Activated B cell treated with CpG ODN at 0.5 μM for 24 hours (primary cell): ENCODE data around the gene ZYX. TPM values are rescaled to one million over a fixed set of nuclear protein-coding genes. Genes with fewer than 3 reads are reported as not detected.

ENCODE experiments used
- ATAC-seq: fragments of 200-7000 bp; cut with Tn5 transposase; one replicate; pipeline ENCODE4 v1.10.0; 2021; ENCODE audit warnings: low read depth, mild to moderate bottlenecking, moderate library complexity
- CTCF ChIA-PET: fragments of 350-600 bp; sonication (Branson Sonifier 250); formaldehyde crosslinking; loops from one replicate; lab custom pipeline; 2021; ENCODE audit warnings: antibody characterized with exemption; lab: Charles Lee
- POLR2A ChIA-PET: fragments of 350-600 bp; sonication (Branson Sonifier 250); formaldehyde crosslinking; loops from one replicate; lab custom pipeline; 2021; ENCODE audit warnings: antibody characterized with exemption; lab: Charles Lee
- DNase-seq: peaks from one replicate; pipeline ENCODE4 v3.0.0; 2022
- H3K27ac Mint-ChIP-seq: one replicate; pipeline ENCODE4 v1.8.0; 2020; ENCODE audit warnings: mixed read lengths
- H3K27me3 Mint-ChIP-seq: one replicate; pipeline ENCODE4 v1.8.0; 2021; ENCODE audit warnings: mixed read lengths
- H3K36me3 Mint-ChIP-seq: one replicate; pipeline ENCODE4 v1.8.0; 2021; ENCODE audit warnings: low read depth, mixed read lengths
- H3K4me1 Mint-ChIP-seq: one replicate; pipeline ENCODE4 v1.8.0; 2021; ENCODE audit warnings: mixed read lengths
- H3K4me3 Mint-ChIP-seq: one replicate; pipeline ENCODE4 v1.8.0; 2020; ENCODE audit warnings: mild to moderate bottlenecking, mixed read lengths
- H3K9me3 Mint-ChIP-seq: one replicate; pipeline ENCODE4 v1.8.0; 2020; ENCODE audit warnings: mixed read lengths
- intact Hi-C: fragments of 100-400 bp; cut with micrococcal nuclease; formaldehyde crosslinking; loops from one replicate; pipeline ENCODE4 v1.15.1; 2024
- total RNA-seq: library from RNA; stranded (reverse); gene quantifications from 2 replicates; pipeline ENCODE4 v1.2.3, GENCODE V29; 2022
- TF ChIP-seq, protein P1 (sequence below): fragments of 200-600 bp; IDR thresholded peaks from one replicate; pipeline ENCODE4 v1.8.0; 2022; ENCODE audit warnings: antibody characterized with exemption, mild to moderate bottlenecking

The ZYX gene
- total RNA-seq, 1 donor from 2014 or later = 101 TPM

DNA sequence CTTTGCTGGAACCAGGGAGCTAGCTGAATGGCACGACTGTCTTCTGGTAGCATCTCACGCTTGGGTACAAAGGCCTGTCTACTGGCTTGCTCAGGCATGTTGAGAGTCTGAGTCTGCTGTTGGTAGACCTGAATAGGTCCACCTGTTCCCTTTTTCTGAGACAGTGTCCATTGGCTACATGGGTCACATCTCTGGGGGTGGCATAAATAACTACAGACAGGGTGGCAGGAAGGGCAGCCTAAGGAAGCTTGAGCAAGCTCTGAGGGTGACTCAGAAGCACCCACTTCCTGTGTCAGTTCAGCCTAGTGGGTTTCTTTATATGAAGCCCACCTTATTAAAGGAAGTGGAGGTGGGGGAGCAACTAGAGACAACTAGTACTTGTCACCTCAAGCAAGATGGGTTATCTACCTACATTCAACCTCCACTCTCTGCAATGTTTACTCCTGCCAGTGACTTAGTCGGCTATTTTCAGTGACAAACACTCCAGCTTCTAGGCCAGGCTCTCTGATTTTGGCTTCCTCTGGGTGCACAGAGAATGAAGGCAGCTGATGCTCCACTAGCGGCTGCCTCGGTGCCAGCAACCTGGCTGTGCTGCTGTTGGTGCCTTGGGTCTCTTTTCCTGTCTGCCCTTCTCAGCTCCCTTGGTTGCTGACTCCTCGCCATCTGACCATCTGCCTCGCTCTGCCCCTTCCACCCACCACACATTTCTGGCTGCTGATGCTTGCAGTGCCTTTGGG is 5.7 kb upstream of the ZYX start:
- DNase-seq = no peak
- Mint-ChIP-seq H3K27ac (peak overlapping the region; percentile 60), H3K27me3 (no peaks in the 10 kb centered on the region), H3K4me3 (peak overlapping the region; percentile 16), H3K4me1 (peaks cover 41% of the 10 kb centered on the region), H3K36me3 (no peaks in the 10 kb centered on the region), H3K9me3 (no peaks in the 10 kb centered on the region)
- ChIA-PET POLR2A (interaction anchor here (0.6 to 1.0 kb wide), 3 partner anchors 9 to 526 kb away, joined by 4 to 6 read pairs (median 6); partner anchors contain the start of gene TCAF1), CTCF (interaction anchor here (0.7 to 1.2 kb wide), 3 partner anchors 41 to 353 kb away, joined by 3 to 5 read pairs (median 4); no protein-coding TSS in a partner anchor)
- TF ChIP-seq, protein P1, sequence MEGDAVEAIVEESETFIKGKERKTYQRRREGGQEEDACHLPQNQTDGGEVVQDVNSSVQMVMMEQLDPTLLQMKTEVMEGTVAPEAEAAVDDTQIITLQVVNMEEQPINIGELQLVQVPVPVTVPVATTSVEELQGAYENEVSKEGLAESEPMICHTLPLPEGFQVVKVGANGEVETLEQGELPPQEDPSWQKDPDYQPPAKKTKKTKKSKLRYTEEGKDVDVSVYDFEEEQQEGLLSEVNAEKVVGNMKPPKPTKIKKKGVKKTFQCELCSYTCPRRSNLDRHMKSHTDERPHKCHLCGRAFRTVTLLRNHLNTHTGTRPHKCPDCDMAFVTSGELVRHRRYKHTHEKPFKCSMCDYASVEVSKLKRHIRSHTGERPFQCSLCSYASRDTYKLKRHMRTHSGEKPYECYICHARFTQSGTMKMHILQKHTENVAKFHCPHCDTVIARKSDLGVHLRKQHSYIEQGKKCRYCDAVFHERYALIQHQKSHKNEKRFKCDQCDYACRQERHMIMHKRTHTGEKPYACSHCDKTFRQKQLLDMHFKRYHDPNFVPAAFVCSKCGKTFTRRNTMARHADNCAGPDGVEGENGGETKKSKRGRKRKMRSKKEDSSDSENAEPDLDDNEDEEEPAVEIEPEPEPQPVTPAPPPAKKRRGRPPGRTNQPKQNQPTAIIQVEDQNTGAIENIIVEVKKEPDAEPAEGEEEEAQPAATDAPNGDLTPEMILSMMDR = no peak
- intact Hi-C loops = no loop called here
- peak; percentile 43 for ATAC-seq

DNA sequence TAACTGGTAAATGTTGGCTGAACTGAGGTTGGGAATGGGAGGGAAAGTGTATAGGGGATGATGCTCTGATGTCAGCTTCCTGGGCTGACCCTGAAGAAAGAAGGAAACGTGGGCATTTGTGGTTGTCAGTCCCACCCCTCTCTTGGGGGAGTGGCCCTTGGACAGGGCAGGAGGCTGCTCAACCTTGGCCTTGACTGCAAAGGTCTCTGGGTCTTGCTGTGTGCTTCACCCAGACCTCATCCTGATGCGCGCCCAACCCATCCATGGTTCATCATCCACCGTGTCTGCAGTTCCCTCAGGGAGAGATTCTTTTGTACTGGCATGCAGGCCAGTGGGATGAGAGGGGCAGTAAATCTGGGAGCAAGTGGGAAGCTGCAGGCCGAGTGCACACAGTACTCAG is 4.7 kb upstream of the ZYX start:
- Mint-ChIP-seq H3K27ac (no peak overlapping the region), H3K27me3 (no peaks in the 10 kb centered on the region), H3K4me3 (no peak overlapping the region), H3K9me3 (no peaks in the 10 kb centered on the region), H3K4me1 (peaks cover 41% of the 10 kb centered on the region), H3K36me3 (no peaks in the 10 kb centered on the region)
- ATAC-seq = no peak
- DNase-seq = no peak
- POLR2A ChIA-PET = no interaction called here
- CTCF ChIA-PET = interaction anchor here (1.3 kb wide), 1 partner anchor 77 kb away, joined by 3 read pairs; no protein-coding TSS in a partner anchor
- TF ChIP-seq, protein P1 = no peak
- intact Hi-C loops = no loop called here

DNA sequence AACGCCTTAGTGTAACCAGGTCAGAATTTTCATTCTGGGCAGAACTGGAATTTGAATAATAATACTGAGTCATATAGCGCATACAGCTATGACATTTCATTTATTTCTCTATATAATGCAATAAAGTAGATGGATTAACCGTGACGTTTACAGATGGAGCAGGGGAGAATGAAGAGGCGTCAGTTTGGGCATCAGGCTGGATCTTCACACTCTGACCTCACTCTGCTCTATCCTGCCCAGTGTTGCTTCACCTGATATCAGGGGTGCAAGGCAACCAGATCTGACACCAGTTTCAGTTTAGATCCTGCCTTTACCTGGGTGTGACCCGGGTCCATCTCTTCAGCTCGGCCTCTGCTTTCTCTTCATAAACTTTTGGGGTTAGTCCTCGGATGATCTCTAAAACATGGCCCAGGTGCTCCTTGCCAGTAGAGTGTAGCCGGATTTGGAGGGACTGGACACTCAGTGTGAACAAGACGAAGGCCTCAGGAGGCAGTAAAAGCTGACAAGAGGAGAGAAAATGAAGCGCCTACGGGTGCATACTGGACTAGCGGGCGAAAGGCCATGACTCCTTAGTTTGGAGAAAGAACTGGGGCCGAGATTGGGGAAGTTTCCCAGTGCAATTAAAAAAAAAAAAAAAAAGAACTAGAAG is 1.4 kb upstream of the ZYX start:
- Mint-ChIP-seq H3K36me3 (no peaks in the 10 kb centered on the region), H3K4me1 (peaks cover 37% of the 10 kb centered on the region)

DNA sequence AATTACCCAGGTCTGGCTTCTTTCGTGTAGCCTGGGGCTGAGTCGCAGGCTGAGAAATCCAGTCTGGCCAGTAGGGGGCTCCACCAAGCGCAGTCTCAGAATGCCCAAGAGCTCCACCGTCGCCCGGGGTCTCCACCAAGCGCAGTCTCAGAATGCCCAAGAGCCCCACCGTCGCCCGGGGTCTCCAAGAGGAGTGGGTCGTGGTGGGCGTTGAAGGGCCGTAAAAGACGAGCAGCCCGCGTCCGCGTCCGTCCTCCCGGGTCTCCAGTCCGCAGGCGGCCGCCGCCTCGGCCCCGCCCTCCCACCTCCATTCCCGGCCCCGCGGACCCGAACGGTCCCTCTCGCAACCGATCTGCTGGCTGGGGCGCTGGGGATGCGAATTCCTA is 892 bp upstream of the ZYX start:
- H3K27ac Mint-ChIP-seq = peak overlapping the region; percentile 85
- H3K27me3 Mint-ChIP-seq = no peaks in the 10 kb centered on the region
- ChIA-PET CTCF (interaction anchor here (0.6 to 2.5 kb wide), 14 partner anchors 9 to 526 kb away, joined by 3 to 14 read pairs (median 4); partner anchors contain the start of gene CASP2), POLR2A (interaction anchor here (0.7 to 1.6 kb wide), 14 partner anchors 12 to 580 kb away, joined by 3 to 23 read pairs (median 4); partner anchors contain the start of genes CASP2, GSTK1 and TCAF1)
- intact Hi-C loops = loop anchor here (1.0 to 10.0 kb wide), 13 partner anchors 29 to 1455 kb away; partner anchors contain the start of genes CASP2, EPHA1, GSTK1 and TCAF1
- H3K36me3 Mint-ChIP-seq = no peaks in the 10 kb centered on the region
- TF ChIP-seq, protein P1 = peak; percentile 73
- H3K4me3 Mint-ChIP-seq = peak overlapping the region; percentile 86
- no peaks in the 10 kb centered on the region for H3K9me3 Mint-ChIP-seq
- ATAC-seq (peak; percentile 50), DNase-seq (peak; percentile 82)
- peaks cover 32% of the 10 kb centered on the region for H3K4me1 Mint-ChIP-seq

More for the DNA sequence above, 1.4 kb upstream of the ZYX start:
- peak overlapping the region; percentile 86 for H3K4me3 Mint-ChIP-seq
- ChIA-PET POLR2A (interaction anchor here (0.7 to 1.6 kb wide), 12 partner anchors 12 to 572 kb away, joined by 3 to 23 read pairs (median 4); partner anchors contain the start of genes CASP2, GSTK1 and TCAF1), CTCF (interaction anchor here (0.6 to 2.5 kb wide), 13 partner anchors 9 to 526 kb away, joined by 3 to 14 read pairs (median 4); partner anchors contain the start of gene CASP2)
- DNase-seq (no peak), ATAC-seq (no peak)
- H3K9me3 Mint-ChIP-seq = no peaks in the 10 kb centered on the region
- intact Hi-C loops = loop anchor here (1.0 to 10.0 kb wide), 13 partner anchors 29 to 1455 kb away; partner anchors contain the start of genes CASP2, EPHA1, GSTK1 and TCAF1
- peak overlapping the region; percentile 85 for H3K27ac Mint-ChIP-seq
- TF ChIP-seq, protein P1 = no peak
- H3K27me3 Mint-ChIP-seq = no peaks in the 10 kb centered on the region
